GM10847 (cell line): ENCODE measurements around the gene LRCH3.

Experiments used
- POLR2A ChIP-seq: IDR thresholded peaks from 2 replicates; pipeline ENCODE4 v1.6.1; 2011; ENCODE audit not compliant: insufficient read length; ENCODE audit errors: extremely low read depth

The LRCH3 gene

GRCh38 chr3:197784019-197784585, 7.0 kb upstream of the LRCH3 start:
- TF ChIP-seq POLR2A: no peak

- no peak for TF ChIP-seq POLR2A
Measured at GRCh38 chr3:197787412-197787811, 3.6 kb upstream of the LRCH3 start.

GRCh38 chr3:197789309-197789708, 1.7 kb upstream of the LRCH3 start:
- TF ChIP-seq POLR2A: no peak

- TF ChIP-seq POLR2A: no peak
Measured at GRCh38 chr3:197790033-197790432, 1.0 kb upstream of the LRCH3 start.

GRCh38 chr3:197791892-197792647, 1.0 kb downstream of the LRCH3 start:
- no peak for TF ChIP-seq POLR2A

- TF ChIP-seq POLR2A: no peak
Measured at GRCh38 chr3:197793247-197793646, 2.2 kb downstream of the LRCH3 start.

GRCh38 chr3:197794115-197794514, 3.1 kb downstream of the LRCH3 start:
- TF ChIP-seq POLR2A: no peak

- TF ChIP-seq POLR2A: no peak
Measured at GRCh38 chr3:197795200-197795599, 4.1 kb downstream of the LRCH3 start.

- no peak for TF ChIP-seq POLR2A
Measured at GRCh38 chr3:197796087-197796486, 5.0 kb downstream of the LRCH3 start.

- TF ChIP-seq POLR2A: no peak
Measured at GRCh38 chr3:197798863-197799262, 7.8 kb downstream of the LRCH3 start.

GRCh38 chr3:197800379-197800778, 9.3 kb downstream of the LRCH3 start:
- no peak for TF ChIP-seq POLR2A

- TF ChIP-seq POLR2A: no peak
Measured at GRCh38 chr3:197801891-197802778, 11.1 kb downstream of the LRCH3 start.

- no peak for TF ChIP-seq POLR2A
Measured at GRCh38 chr3:197802779-197803459, 11.9 kb downstream of the LRCH3 start.

- no peak for TF ChIP-seq POLR2A
Measured at GRCh38 chr3:197804511-197804910, 13.5 kb downstream of the LRCH3 start.

- no peak for TF ChIP-seq POLR2A
Measured at GRCh38 chr3:197807969-197808587, 17.0 kb downstream of the LRCH3 start.
